Erythroblast (primary cell): ENCODE results near the gene NXN.

Experiments used
- GATA1 ChIP-seq: IDR thresholded peaks from 2 replicates; pipeline ENCODE4 v1.6.1; 2011; ENCODE audit warnings: low read depth, mild to moderate bottlenecking, control low read depth, low read length, moderate library complexity
- POLR2A ChIP-seq: IDR thresholded peaks from 2 replicates; pipeline ENCODE4 v1.6.1; 2011; ENCODE audit warnings: mild to moderate bottlenecking, low read length

DNA sequence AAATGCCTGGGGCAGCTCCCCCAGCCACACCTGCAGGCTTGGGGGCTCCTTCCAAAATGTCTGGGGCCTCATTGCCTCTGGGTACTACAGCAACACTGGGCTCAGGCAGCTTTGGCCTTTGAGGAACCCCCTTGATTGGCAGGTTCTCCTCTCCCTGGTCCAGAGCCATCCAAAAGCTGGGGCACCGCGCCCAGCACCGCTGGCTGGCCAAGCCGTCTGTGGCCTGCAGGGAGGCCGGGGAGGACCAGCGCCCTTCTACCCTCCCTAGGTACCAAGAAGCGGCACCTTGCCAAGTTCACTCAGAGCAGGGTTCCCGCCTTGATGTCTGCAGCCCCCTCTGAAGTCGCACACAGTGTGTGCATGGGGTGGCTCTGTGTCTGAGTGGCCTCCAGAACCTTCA, 47.5 kb upstream of the NXN start:
- TF ChIP-seq POLR2A, result no peak
- no peak for TF ChIP-seq GATA1
